ENCODE measurements around the gene STIM1.

Gene STIM1

GRCh38 chr11:4019891-4020290 lies 164.4 kb downstream of the STIM1 start:
- CTCF ChIA-PET = interaction anchor here (1.3 kb wide), 1 partner anchor 62 kb away, joined by 3 read pairs; no protein-coding TSS in a partner anchor
- TF ChIP-seq, protein P1, sequence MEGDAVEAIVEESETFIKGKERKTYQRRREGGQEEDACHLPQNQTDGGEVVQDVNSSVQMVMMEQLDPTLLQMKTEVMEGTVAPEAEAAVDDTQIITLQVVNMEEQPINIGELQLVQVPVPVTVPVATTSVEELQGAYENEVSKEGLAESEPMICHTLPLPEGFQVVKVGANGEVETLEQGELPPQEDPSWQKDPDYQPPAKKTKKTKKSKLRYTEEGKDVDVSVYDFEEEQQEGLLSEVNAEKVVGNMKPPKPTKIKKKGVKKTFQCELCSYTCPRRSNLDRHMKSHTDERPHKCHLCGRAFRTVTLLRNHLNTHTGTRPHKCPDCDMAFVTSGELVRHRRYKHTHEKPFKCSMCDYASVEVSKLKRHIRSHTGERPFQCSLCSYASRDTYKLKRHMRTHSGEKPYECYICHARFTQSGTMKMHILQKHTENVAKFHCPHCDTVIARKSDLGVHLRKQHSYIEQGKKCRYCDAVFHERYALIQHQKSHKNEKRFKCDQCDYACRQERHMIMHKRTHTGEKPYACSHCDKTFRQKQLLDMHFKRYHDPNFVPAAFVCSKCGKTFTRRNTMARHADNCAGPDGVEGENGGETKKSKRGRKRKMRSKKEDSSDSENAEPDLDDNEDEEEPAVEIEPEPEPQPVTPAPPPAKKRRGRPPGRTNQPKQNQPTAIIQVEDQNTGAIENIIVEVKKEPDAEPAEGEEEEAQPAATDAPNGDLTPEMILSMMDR (IDR thresholded peaks at IDR 0.05; ENCODE audit: control extremely low read depth, extremely low read depth, low read depth, missing control alignments) = no peak
- DNase-seq (ENCODE audit: extremely low spot score) = no peak
- POLR2A ChIA-PET = no interaction called here

- no peak for DNase-seq (ENCODE audit: extremely low spot score)
- TF ChIP-seq, protein P1 (IDR thresholded peaks at IDR 0.05; ENCODE audit: control extremely low read depth, extremely low read depth, low read depth, missing control alignments) = no peak
- POLR2A ChIA-PET = no interaction called here
- CTCF ChIA-PET = interaction anchor here (0.7 to 1.7 kb wide), 5 partner anchors 9 to 168 kb away, joined by 3 to 5 read pairs (median 3); partner anchors contain the start of gene STIM1
Observed at GRCh38 chr11:4022669-4023068, 167.2 kb downstream of the STIM1 start.

GRCh38 chr11:4025248-4025966 lies 169.9 kb downstream of the STIM1 start:
- CTCF ChIA-PET = interaction anchor here (1.1 to 1.6 kb wide), 5 partner anchors 11 to 175 kb away, joined by 3 read pairs; no protein-coding TSS in a partner anchor
- POLR2A ChIA-PET = interaction anchor here (0.7 kb wide), 1 partner anchor 155 kb away, joined by 3 read pairs; no protein-coding TSS in a partner anchor
- DNase-seq (ENCODE audit: extremely low spot score) = no peak
- TF ChIP-seq, protein P1 (IDR thresholded peaks at IDR 0.05; ENCODE audit: control extremely low read depth, extremely low read depth, low read depth, missing control alignments) = no peak

DNA sequence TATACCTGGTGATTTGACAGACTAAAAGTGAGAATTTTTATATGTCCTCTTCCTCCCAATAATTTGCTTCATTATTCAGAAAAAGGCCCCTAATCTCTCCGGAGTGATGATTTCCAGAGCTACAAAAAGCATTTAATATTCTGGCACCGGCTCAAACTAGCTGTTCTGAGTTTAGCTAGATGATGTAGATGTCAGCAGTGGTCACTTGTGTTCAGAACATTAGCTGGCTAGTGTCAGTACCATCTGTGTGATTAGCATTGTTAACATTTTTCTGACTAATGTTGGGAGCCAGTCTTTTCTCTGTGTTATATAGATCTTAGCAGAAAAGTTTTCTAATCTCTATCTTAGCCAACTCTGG lies 170.5 kb downstream of the STIM1 start:
- POLR2A ChIA-PET = no interaction called here
- CTCF ChIA-PET = interaction anchor here (1.1 to 1.6 kb wide), 3 partner anchors 16 to 47 kb away, joined by 3 read pairs; no protein-coding TSS in a partner anchor
- TF ChIP-seq, protein P1 (IDR thresholded peaks at IDR 0.05; ENCODE audit: control extremely low read depth, extremely low read depth, low read depth, missing control alignments) = no peak
- DNase-seq (ENCODE audit: extremely low spot score) = no peak

- no peak for DNase-seq (ENCODE audit: extremely low spot score)
- POLR2A ChIA-PET = no interaction called here
Observed at GRCh38 chr11:4026389-4026788, 170.9 kb downstream of the STIM1 start.

GRCh38 chr11:4027746-4028145 lies 172.3 kb downstream of the STIM1 start:
- TF ChIP-seq, protein P1 (IDR thresholded peaks at IDR 0.05; ENCODE audit: control extremely low read depth, extremely low read depth, low read depth, missing control alignments) = no peak
- ChIA-PET POLR2A (no interaction called here), CTCF (interaction anchor here (1.1 kb wide), 2 partner anchors 9 to 187 kb away, joined by 3 read pairs; partner anchors contain the start of gene RHOG)
- DNase-seq (ENCODE audit: extremely low spot score) = no peak

More at GRCh38 chr11:4026389-4026788, 170.9 kb downstream of the STIM1 start:
- CTCF ChIA-PET = interaction anchor here (1.1 to 1.6 kb wide), 2 partner anchors 15 to 18 kb away, joined by 3 read pairs; no protein-coding TSS in a partner anchor
- TF ChIP-seq, protein P1 (IDR thresholded peaks at IDR 0.05; ENCODE audit: control extremely low read depth, extremely low read depth, low read depth, missing control alignments) = no peak

All from GM10248 (cell line).